HepG2 (cell line): Measurements from ENCODE around the gene TANGO2. TPM values are rescaled to one million over a fixed set of nuclear protein-coding genes. Genes with fewer than 3 reads are reported as not detected.

Experiments
- ATAC-seq: fragments of 200-7000 bp; cut with Tn5 transposase; 3 replicates; pipeline ENCODE4 v1.9.1; 2020; ENCODE audit warnings: mild to moderate bottlenecking, moderate library complexity
- BruUV-seq: library from RNA; stranded (reverse); fragments of 400-500 nt; replicated peaks from 2 replicates; lab custom pipeline; 2021; lab: Mats Ljungman, UMichigan
- CTCF ChIA-PET: fragments of 300-600 bp; formaldehyde crosslinking; extraction: SDS; loops from one replicate; lab custom pipeline; 2021; ENCODE audit warnings: low total read pairs, inconsistent platforms, low intra/inter-chr PET ratio; lab: Yijun Ruan, JAX
- POLR2A ChIA-PET: fragments of 350-600 bp; sonication (Branson Sonifier 250); formaldehyde crosslinking; loops from one replicate; lab custom pipeline; 2020; ENCODE audit warnings: antibody characterized with exemption, inconsistent platforms; lab: Yijun Ruan, JAX
- DNase-seq: peaks from one replicate; pipeline ENCODE4 v3.0.0-alpha.2; 2015; ENCODE audit warnings: low spot score
- FAIRE-seq: peaks from 3 replicates; lab custom pipeline; 2011; peaks lifted over from hg19 to GRCh38; lab: Jason Lieb, UNC
- H2AFZ ChIP-seq: one replicate; pipeline ENCODE4 v1.6.1; 2011; ENCODE audit warnings: low read length, inconsistent platforms
- H3K27ac ChIP-seq: fragments of 300-600 bp; 3 replicates; pipeline ENCODE4 v1.8.0; 2011; ENCODE audit warnings: mixed run types, mild to moderate bottlenecking, mixed read lengths, low read length, inconsistent platforms; ENCODE audit not compliant: insufficient read depth; ENCODE audit errors: extremely low read length
- H3K27me3 ChIP-seq, 2 experiments: fragments of 200-600 bp in 1 of 2; 2 replicates in 1 of 2; 3 replicates in 1 of 2; pipeline versions ENCODE4 v1.6.0 to v1.8.0; 2011; ENCODE audit warnings: low read length in 2 of 2, mild to moderate bottlenecking in 2 of 2, moderate library complexity in 2 of 2, inconsistent platforms in 1 of 2; ENCODE audit not compliant: insufficient read depth in 2 of 2, control insufficient read depth in 1 of 2
- H3K36me3 ChIP-seq, 2 experiments: fragments of 200-600 bp in 1 of 2; replicated peaks in 1 of 2; 2 replicates in 1 of 2; 3 replicates in 1 of 2; pipeline versions ENCODE4 v1.5.1 to v1.8.0; 2011; ENCODE audit warnings: low read length in 2 of 2, inconsistent platforms in 1 of 2; ENCODE audit not compliant: insufficient read depth in 2 of 2, control insufficient read depth in 1 of 2
- H3K4me1 ChIP-seq: 2 replicates; pipeline ENCODE4 v1.5.1; 2012; ENCODE audit warnings: low read length, inconsistent platforms; ENCODE audit not compliant: insufficient read depth
- H3K4me2 ChIP-seq: 2 replicates; pipeline ENCODE4 v1.6.0; 2011; ENCODE audit warnings: low read depth, low read length, inconsistent platforms
- H3K4me3 ChIP-seq, 3 experiments: fragments of 200-600 bp in 1 of 3; sonication (generic), shearing (Covaris generic) in 1 of 3; replicated peaks in 1 of 3; 2 replicates each; pipeline ENCODE4 v1.5.1; 2011 to 2016; ENCODE audit warnings: low read length in 3 of 3, inconsistent platforms in 2 of 3, low read depth in 2 of 3, mild to moderate bottlenecking in 2 of 3, control low read depth in 1 of 3, mixed read lengths in 1 of 3; ENCODE audit not compliant: insufficient read depth in 1 of 3
- H3K79me2 ChIP-seq: one replicate; pipeline ENCODE4 v1.6.1; 2011; ENCODE audit warnings: low read length, inconsistent platforms; ENCODE audit not compliant: insufficient read depth
- H3K9ac ChIP-seq: 2 replicates; pipeline ENCODE4 v1.6.0; 2011; ENCODE audit warnings: mild to moderate bottlenecking, low read depth, low read length, inconsistent platforms; ENCODE audit not compliant: insufficient read depth
- H3K9me3 ChIP-seq: 2 replicates; pipeline ENCODE4 v1.5.1; 2012; ENCODE audit warnings: mild to moderate bottlenecking, low read length
- H4K20me1 ChIP-seq: 2 replicates; pipeline ENCODE4 v1.6.0; 2011; ENCODE audit warnings: inconsistent platforms, mild to moderate bottlenecking, low read length, moderate library complexity; ENCODE audit not compliant: insufficient read depth
- DRAP1 ChIP-seq: IDR thresholded peaks from 2 replicates; pipeline ENCODE4 v1.6.1; 2016; ENCODE audit warnings: missing genetic modification reagents, missing compliant biosample characterization
- MATR3 ChIP-seq: sonication (generic); formaldehyde crosslinking; IDR thresholded peaks from 2 replicates; pipeline ENCODE4 v1.4.0; 2020; ENCODE audit warnings: missing genetic modification reagents
- PAWR ChIP-seq: sonication (generic); formaldehyde crosslinking; IDR thresholded peaks from 2 replicates; pipeline ENCODE4 v1.4.0; 2020; ENCODE audit warnings: missing genetic modification reagents, mild to moderate bottlenecking, borderline replicate concordance
- PLSCR1 ChIP-seq: sonication (generic); formaldehyde crosslinking; IDR thresholded peaks from 2 replicates; pipeline ENCODE4 v1.5.0; 2020; ENCODE audit warnings: missing genetic modification reagents, mild to moderate bottlenecking, borderline replicate concordance
- SKIL ChIP-seq: sonication (generic); formaldehyde crosslinking; IDR thresholded peaks from 2 replicates; pipeline ENCODE4 v1.8.0; 2022; ENCODE audit warnings: missing genetic modification reagents, mild to moderate bottlenecking, moderate library complexity, borderline replicate concordance
- ZNF740 ChIP-seq: sonication (generic); formaldehyde crosslinking; IDR thresholded peaks from 2 replicates; pipeline ENCODE4 v1.4.0; 2020; ENCODE audit warnings: missing genetic modification reagents
- WGBS: methylation state at CpG from one replicate; pipeline ENCODE4 v1.1.6; 2017; ENCODE audit warnings: low lambda C conversion rate; 5-methylcytosine and 5-hydroxymethylcytosine counted together
- in situ Hi-C: cut with HindIII; loops from 2 replicates; pipeline ENCODE4 v1.10.0; 2017; ENCODE audit warnings: low pct_unique_long_range_greater_than_20kb; ENCODE audit not compliant: extremely low pct_ligation_motif_present
- intact Hi-C: fragments of 100-400 bp; cut with micrococcal nuclease; formaldehyde crosslinking; loops from one replicate; pipeline ENCODE4 v1.10.0; 2022; ENCODE audit not compliant: unreplicated experiment
- polyA plus RNA-seq, 8 experiments: library from polyadenylated mRNA; depleted of rRNA in 3 of 8; stranded (reverse) in 7 of 8; unstranded in 1 of 8; fragments of >200 nt; fragmentation: Illumina TruSeq in 4 of 8; extraction: Trizol in 4 of 8; gene quantifications; 2 replicates each; pipeline versions ENCODE4 v1.2.1 to v1.2.3, GENCODE V29; 2011 to 2016; ENCODE audit warnings: low read depth in 4 of 8, missing spikeins in 1 of 8, mixed read lengths in 1 of 8; ENCODE audit not compliant: insufficient read depth in 1 of 8
- total RNA-seq, 5 experiments: library from RNA; depleted of rRNA; stranded (reverse); fragments of >200 nt; fragmentation: Illumina TruSeq; extraction: Trizol; gene quantifications; 2 replicates each; pipeline ENCODE4 v1.2.3, GENCODE V29; 2016; ENCODE audit warnings: low read depth in 1 of 5

The TANGO2 gene
- total and polyA plus RNA-seq, 2 of the 13 experiments (the other 11 are each of a cell fraction or from before 2014, with no cell fraction given), result 12.9 to 14.8 TPM

- no peak for TF ChIP-seq PLSCR1 (CRISPR knock-in tag)
- TF ChIP-seq PAWR (CRISPR knock-in tag), result no peak
- TF ChIP-seq SKIL (CRISPR knock-in tag), result no peak
Observed at GRCh38 chr22:20057596-20058268, 36.8 kb downstream of the TANGO2 start (continued).

GRCh38 chr22:20058989-20059770, 38.3 kb downstream of the TANGO2 start:
- H3K4me2 ChIP-seq, result no peak overlapping the region
- ChIA-PET CTCF (no interaction called here), POLR2A (no interaction called here)
- in situ Hi-C loops (no loop called here), intact Hi-C loops (no loop called here)
- no peaks in the 10 kb centered on the region for H3K27me3 ChIP-seq
- no peak overlapping the region for H2AFZ ChIP-seq
- DNase-seq, result no peak
- no peaks in the 10 kb centered on the region for H3K79me2 ChIP-seq
- WGBS, result 96% methylated on average over 10 of the region's 10 CpGs
- no peaks in the 10 kb centered on the region for H3K9me3 ChIP-seq
- BruUV-seq, result no TSS peak
- FAIRE-seq, result no peak
- H3K36me3 ChIP-seq, result peaks cover 0 to 22% of the 10 kb centered on the region in 2 experiments; a peak in 2 of 5 replicates
- no peak overlapping the region for H3K9ac ChIP-seq
- H3K4me1 ChIP-seq, result no peaks in the 10 kb centered on the region
- ATAC-seq, result no peak
- H4K20me1 ChIP-seq, result no peaks in the 10 kb centered on the region
- no peak overlapping the region for H3K4me3 ChIP-seq
- no peak overlapping the region for H3K27ac ChIP-seq
- TF ChIP-seq DRAP1 (CRISPR knock-in tag) (no peak), PAWR (CRISPR knock-in tag) (no peak), MATR3 (no peak), ZNF740 (no peak)
